GM13977 (cell line): ENCODE data around the gene PAOX.

ENCODE experiments used
- DNase-seq: peaks from one replicate; pipeline ENCODE4 v3.0.0; 2012; ENCODE audit warnings: low spot score
- in situ Hi-C: fragments of 300-500 bp; cut with MboI; formaldehyde crosslinking; loops from one replicate; pipeline ENCODE4 v1.12.0; 2022; ENCODE audit warnings: low sequenced_read_pairs, low pct_unique_long_range_greater_than_20kb, mixed read lengths, inconsistent platforms; ENCODE audit not compliant: unreplicated experiment
- TF ChIP-seq, protein P1 (sequence below): IDR thresholded peaks from 2 replicates; pipeline ENCODE4 v1.5.1; 2012; ENCODE audit warnings: mild to moderate bottlenecking, control low read depth; ENCODE audit not compliant: insufficient read depth; ENCODE audit errors: extremely low read depth, missing control alignments

Gene PAOX

DNA sequence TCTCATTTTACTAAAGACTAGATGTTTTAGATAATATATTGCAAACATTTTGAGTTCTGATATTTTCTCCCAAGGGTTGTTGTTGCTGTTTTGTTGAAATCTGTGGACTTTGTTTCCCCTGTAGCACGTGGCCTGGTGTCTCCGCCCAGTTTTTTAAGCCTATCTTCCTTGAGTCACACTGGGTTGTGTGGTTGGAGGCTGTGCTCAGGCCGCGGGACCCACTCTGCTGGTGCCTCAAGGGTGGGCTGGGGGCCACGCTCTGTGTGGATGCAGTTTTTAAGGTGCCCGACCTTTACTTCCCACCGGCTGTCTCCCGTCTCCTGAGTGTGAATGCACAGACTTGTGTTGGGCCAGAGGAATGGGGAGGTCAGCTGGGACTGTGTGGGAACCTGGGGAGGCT is 36.1 kb upstream of the PAOX start:
- in situ Hi-C loops = no loop called here
- TF ChIP-seq, protein P1, sequence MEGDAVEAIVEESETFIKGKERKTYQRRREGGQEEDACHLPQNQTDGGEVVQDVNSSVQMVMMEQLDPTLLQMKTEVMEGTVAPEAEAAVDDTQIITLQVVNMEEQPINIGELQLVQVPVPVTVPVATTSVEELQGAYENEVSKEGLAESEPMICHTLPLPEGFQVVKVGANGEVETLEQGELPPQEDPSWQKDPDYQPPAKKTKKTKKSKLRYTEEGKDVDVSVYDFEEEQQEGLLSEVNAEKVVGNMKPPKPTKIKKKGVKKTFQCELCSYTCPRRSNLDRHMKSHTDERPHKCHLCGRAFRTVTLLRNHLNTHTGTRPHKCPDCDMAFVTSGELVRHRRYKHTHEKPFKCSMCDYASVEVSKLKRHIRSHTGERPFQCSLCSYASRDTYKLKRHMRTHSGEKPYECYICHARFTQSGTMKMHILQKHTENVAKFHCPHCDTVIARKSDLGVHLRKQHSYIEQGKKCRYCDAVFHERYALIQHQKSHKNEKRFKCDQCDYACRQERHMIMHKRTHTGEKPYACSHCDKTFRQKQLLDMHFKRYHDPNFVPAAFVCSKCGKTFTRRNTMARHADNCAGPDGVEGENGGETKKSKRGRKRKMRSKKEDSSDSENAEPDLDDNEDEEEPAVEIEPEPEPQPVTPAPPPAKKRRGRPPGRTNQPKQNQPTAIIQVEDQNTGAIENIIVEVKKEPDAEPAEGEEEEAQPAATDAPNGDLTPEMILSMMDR = no peak
- no peak for DNase-seq

DNA sequence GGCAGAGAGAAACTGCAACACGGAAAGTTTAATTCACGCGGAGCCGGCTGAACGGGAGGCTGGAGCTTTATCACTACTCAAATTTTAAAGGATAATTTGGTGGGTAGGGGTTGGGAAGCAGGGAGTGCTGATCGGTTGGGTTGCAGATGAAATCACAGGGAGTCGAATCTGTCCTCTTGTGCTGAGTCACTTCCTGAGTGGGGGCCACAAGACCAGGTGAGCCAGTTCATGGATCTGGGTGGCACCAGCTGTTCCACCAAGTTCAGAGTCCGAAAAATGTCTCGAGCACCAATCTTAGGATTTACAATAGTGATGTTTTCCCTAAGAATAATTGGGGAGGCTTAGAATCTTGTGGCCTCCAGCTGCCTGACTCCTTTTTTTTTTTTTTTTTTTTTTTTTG is 35.5 kb upstream of the PAOX start:
- in situ Hi-C loops = no loop called here
- no peak for DNase-seq
- TF ChIP-seq, protein P1 = no peak

DNA sequence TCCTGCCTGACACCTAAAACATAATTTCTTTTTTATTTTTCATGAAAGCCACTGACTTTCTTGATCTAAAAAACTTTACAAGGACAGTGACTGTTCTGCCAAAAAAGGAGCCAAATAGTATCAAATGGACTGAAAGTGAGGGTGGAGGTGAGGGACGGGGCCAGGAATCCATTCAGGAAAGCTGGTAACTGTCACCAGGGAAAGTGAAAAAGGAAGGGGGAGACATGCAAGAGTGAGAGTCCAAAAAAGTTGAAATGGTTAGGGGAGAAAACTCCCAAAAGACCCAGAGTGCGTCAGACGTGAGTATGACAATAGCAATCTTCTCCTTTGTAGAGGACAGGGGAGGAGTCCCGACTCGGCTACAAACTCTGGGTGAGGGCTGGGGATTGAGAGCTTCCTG is 34.8 kb upstream of the PAOX start:
- TF ChIP-seq, protein P1 = no peak
- in situ Hi-C loops = no loop called here
- DNase-seq = no peak

DNA sequence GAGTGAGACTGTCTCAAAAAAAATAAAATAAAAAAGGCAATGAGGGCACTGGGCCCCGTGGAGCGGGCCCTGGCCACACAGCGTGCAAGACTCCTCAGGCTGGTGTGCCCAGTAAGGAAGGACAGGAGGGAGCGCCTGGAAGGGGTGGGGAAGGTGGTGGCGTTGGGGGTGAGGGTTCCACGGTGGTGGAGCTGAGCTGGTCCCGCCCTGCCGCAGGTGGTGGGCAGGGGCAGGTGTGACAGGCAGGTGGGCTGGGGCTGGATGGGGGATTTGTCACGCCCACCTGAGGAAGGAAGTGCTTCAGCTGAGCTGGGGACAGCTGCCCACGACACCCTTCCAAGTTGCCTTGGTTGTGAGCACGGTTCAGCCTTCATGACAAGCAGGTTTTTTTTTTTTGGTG is 32.6 kb upstream of the PAOX start:
- DNase-seq = no peak
- TF ChIP-seq, protein P1 = no peak

DNA sequence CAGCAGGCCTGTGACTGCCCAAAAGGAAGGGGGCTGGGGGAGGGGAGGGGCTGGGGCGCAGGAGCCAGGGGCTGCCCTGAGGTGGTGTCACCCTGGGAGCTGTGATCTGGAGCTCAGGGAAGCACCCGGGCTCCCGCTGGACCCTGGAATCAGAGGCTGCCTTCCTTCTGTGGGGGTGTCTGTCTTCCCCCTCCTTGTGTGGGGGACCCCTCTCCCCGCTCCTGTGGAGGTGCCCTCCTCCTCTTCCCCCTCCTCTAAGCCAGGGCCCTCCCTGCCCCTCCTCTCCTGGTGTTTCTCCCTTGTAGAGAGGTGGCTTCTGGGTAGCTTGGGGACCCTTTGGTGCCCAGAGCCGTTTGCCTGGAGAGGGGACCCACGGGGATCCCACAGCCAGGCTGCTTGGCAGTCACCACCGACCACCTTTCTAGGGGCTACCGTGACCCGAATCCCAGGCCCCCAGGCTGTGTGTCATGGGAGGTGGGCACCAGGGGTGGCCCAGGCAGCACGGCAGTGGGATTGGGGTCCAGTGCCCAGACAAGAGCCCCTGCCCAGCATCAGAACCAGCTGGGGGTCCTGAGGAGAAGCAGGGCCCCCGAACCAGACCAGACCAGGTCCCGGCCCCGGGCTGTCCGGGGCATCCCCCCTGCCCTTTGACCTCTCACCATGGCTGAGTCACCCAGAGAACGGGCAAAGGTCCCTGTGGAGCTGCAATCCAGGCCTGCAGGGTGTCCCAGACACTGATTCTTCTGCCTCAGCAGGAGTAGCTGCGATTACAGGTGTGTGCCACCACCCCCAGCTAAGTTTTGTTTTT is 31.1 kb upstream of the PAOX start:
- in situ Hi-C loops = no loop called here
- DNase-seq = no peak
- TF ChIP-seq, protein P1 = no peak

More for the DNA sequence above, 32.6 kb upstream of the PAOX start:
- in situ Hi-C loops = no loop called here

DNA sequence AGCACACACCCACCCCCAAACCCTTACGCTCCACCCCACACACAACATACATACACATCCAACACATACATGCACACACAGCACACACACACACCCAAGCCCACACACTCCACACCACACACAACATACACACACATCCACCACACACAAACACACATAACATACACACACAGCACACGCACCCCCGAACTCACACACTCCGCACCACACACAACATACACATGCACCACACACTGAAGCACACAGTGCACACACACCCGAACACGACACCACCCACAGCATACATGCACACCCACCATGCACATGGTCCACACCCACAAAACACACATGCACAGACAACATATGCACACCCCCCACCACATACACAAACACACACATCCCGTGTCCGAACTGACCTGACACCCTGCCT is 29.9 kb upstream of the PAOX start:
- no peak for DNase-seq
- TF ChIP-seq, protein P1 = no peak
- in situ Hi-C loops = no loop called here

DNA sequence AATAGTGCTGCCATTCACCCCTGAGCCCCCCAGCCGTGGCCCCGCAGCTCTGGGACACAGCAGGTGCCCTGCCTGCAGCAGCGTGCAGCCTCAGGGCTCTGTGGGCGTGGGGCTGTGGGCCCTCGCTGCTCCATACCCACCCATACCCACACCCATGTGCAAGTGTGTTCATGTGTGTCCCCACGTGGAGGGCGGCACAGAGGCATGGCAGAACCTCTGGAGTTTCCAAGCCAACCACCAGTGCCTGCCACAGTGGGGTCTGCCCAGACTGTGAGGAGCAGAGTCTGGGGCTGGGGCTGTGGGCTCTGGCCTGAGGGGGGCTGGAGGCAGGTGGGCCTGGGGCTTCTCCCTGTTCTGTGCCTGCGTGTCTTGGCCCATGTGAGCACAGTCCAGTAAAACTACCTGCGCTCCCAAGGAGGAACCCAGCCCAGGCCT is 29.5 kb upstream of the PAOX start:
- no peak for DNase-seq
- in situ Hi-C loops = no loop called here
- TF ChIP-seq, protein P1 = no peak
